GM23248 (cell line): ENCODE results near the gene HMGN3. TPM values are rescaled to one million over a fixed set of nuclear protein-coding genes. Genes with fewer than 3 reads are reported as not detected.

Experiments used
- DNase-seq: peaks from one replicate; pipeline ENCODE4 v3.0.0-alpha.2; 2015
- H2AFZ ChIP-seq: fragments of 200-600 bp; sonication (generic); 2 replicates; pipeline ENCODE4 v1.6.1; 2016; ENCODE audit warnings: antibody characterized with exemption
- H3F3A ChIP-seq: fragments of 200-600 bp; sonication (generic); 2 replicates; pipeline ENCODE4 v1.6.1; 2016; ENCODE audit warnings: mild to moderate bottlenecking, antibody characterized with exemption, mixed run types; ENCODE audit not compliant: insufficient read depth
- H3K27ac ChIP-seq: fragments of 200-600 bp; sonication (generic); 2 replicates; pipeline ENCODE4 v1.5.1; 2016; ENCODE audit warnings: mild to moderate bottlenecking
- H3K27me3 ChIP-seq: fragments of 200-600 bp; sonication (generic); replicated peaks from 2 replicates; pipeline ENCODE4 v1.6.1; 2016; ENCODE audit warnings: mild to moderate bottlenecking; ENCODE audit not compliant: insufficient read depth
- H3K36me3 ChIP-seq: fragments of 200-600 bp; sonication (generic); 2 replicates; pipeline ENCODE4 v1.6.1; 2016; ENCODE audit warnings: low read depth, mild to moderate bottlenecking
- H3K4me1 ChIP-seq: fragments of 200-600 bp; sonication (generic); 2 replicates; pipeline ENCODE4 v1.6.1; 2016; ENCODE audit warnings: mild to moderate bottlenecking; ENCODE audit not compliant: insufficient read depth
- H3K4me2 ChIP-seq: fragments of 200-600 bp; sonication (generic); one replicate; pipeline ENCODE4 v1.6.1; 2016; ENCODE audit warnings: mild to moderate bottlenecking; ENCODE audit not compliant: unreplicated experiment
- H3K4me3 ChIP-seq: fragments of 200-600 bp; sonication (generic); 2 replicates; pipeline ENCODE4 v1.5.1; 2016; ENCODE audit warnings: mild to moderate bottlenecking
- H3K79me2 ChIP-seq: fragments of 200-600 bp; sonication (generic); 2 replicates; pipeline ENCODE4 v1.6.1; 2016; ENCODE audit warnings: mild to moderate bottlenecking; ENCODE audit not compliant: insufficient read depth
- H3K9ac ChIP-seq: fragments of 200-600 bp; sonication (generic); 2 replicates; pipeline ENCODE4 v1.6.1; 2016; ENCODE audit warnings: mild to moderate bottlenecking
- H3K9me2 ChIP-seq: fragments of 200-600 bp; sonication (generic); 2 replicates; pipeline ENCODE4 v1.6.1; 2016; ENCODE audit warnings: mixed run types, mild to moderate bottlenecking, moderate library complexity; ENCODE audit not compliant: insufficient read depth
- H3K9me3 ChIP-seq: fragments of 200-600 bp; sonication (generic); one replicate; pipeline ENCODE4 v1.6.1; 2017; ENCODE audit warnings: low read depth
- H4K20me1 ChIP-seq: fragments of 200-600 bp; sonication (generic); 2 replicates; pipeline ENCODE4 v1.6.0; 2016; ENCODE audit not compliant: insufficient read depth
- EZH2 ChIP-seq: fragments of 200-600 bp; sonication (generic); IDR thresholded peaks from 2 replicates; pipeline ENCODE4 v1.6.1; 2018; ENCODE audit warnings: antibody characterized with exemption, mild to moderate bottlenecking; ENCODE audit not compliant: insufficient read depth, poor library complexity, severe bottlenecking
- EZH2phosphoT487 ChIP-seq: fragments of 200-600 bp; sonication (generic); IDR thresholded peaks from 2 replicates; pipeline ENCODE4 v1.6.1; 2018; ENCODE audit warnings: antibody characterized with exemption, moderate library complexity, mild to moderate bottlenecking, low read depth; ENCODE audit not compliant: insufficient read depth
- WGBS, 2 experiments: methylation state at CpG; one replicate each; pipeline ENCODE4 v1.1.6; 2015 to 2017; ENCODE audit warnings: low lambda C conversion rate in 2 of 2, low coverage in 1 of 2; ENCODE audit errors: missing lambda C conversion rate in 2 of 2; 5-methylcytosine and 5-hydroxymethylcytosine counted together
- in situ Hi-C: fragments of 300-500 bp; cut with MboI; formaldehyde crosslinking; loops from 2 replicates; pipeline ENCODE4 v1.15.0; 2020
- polyA plus RNA-seq: library from polyadenylated mRNA; unstranded; fragments of >200 nt; fragmentation: Nextera tagmentation; extraction: Ambion mirVana; gene quantifications from 2 replicates; pipeline ENCODE4 v1.2.1, GENCODE V29; 2016
- total RNA-seq: library from RNA; depleted of rRNA; stranded (reverse); fragments of >200 nt; shearing (Covaris generic); gene quantifications from 2 replicates; pipeline ENCODE4 v1.2.3, GENCODE V29; 2014

The HMGN3 gene
- total and polyA plus RNA-seq, 2 experiments from 2014 or later = 17.6 to 84.4 TPM

GRCh38 chr6:79186564-79186963, 47.9 kb downstream of the HMGN3 start:
- Histone ChIP-seq H2AFZ (no peak overlapping the region), H3K36me3 (no peaks in the 10 kb centered on the region), H3K27ac (no peak overlapping the region), H3K79me2 (no peaks in the 10 kb centered on the region), H3K4me1 (no peaks in the 10 kb centered on the region), H3K4me3 (no peak overlapping the region), H4K20me1 (no peaks in the 10 kb centered on the region), H3K9me2 (no peaks in the 10 kb centered on the region), H3K27me3 (no peaks in the 10 kb centered on the region), H3K9ac (no peak overlapping the region), H3K4me2 (no peak overlapping the region), H3K9me3 (no peaks in the 10 kb centered on the region), H3F3A (no peaks in the 10 kb centered on the region)
- in situ Hi-C loops = no loop called here
- TF ChIP-seq EZH2phosphoT487 (no peak), EZH2 (no peak)
- no peak for DNase-seq
- WGBS, 2 experiments = 73 to 74% methylated on average over 5 of the region's 5 CpGs

- Histone ChIP-seq H3K27me3 (no peaks in the 10 kb centered on the region), H4K20me1 (no peaks in the 10 kb centered on the region), H3K9me2 (no peaks in the 10 kb centered on the region), H3K4me1 (no peaks in the 10 kb centered on the region), H3K27ac (no peak overlapping the region), H3K9me3 (no peaks in the 10 kb centered on the region), H3K4me2 (no peak overlapping the region), H2AFZ (no peak overlapping the region), H3K9ac (no peak overlapping the region), H3K79me2 (no peaks in the 10 kb centered on the region), H3F3A (no peaks in the 10 kb centered on the region), H3K36me3 (no peaks in the 10 kb centered on the region), H3K4me3 (no peak overlapping the region)
- DNase-seq = no peak
- 72 to 85% methylated on average over 3 of the region's 3 CpGs for WGBS, 2 experiments
- in situ Hi-C loops = no loop called here
- no peak for TF ChIP-seq EZH2phosphoT487
- no peak for TF ChIP-seq EZH2
These were observed 49.8 kb downstream of the HMGN3 start for GRCh38 chr6:79184641-79185040.

GRCh38 chr6:79184086-79184485, 50.4 kb downstream of the HMGN3 start:
- in situ Hi-C loops = no loop called here
- DNase-seq = no peak
- Histone ChIP-seq H3K9me3 (no peaks in the 10 kb centered on the region), H3K9me2 (no peaks in the 10 kb centered on the region), H3K36me3 (no peaks in the 10 kb centered on the region), H4K20me1 (no peaks in the 10 kb centered on the region), H3F3A (no peaks in the 10 kb centered on the region), H3K4me1 (no peaks in the 10 kb centered on the region), H3K4me3 (no peak overlapping the region), H3K27ac (no peak overlapping the region), H3K4me2 (no peak overlapping the region), H3K9ac (no peak overlapping the region), H3K79me2 (no peaks in the 10 kb centered on the region), H3K27me3 (no peaks in the 10 kb centered on the region), H2AFZ (no peak overlapping the region)
- 5 to 6% methylated on average over 2 of the region's 2 CpGs for WGBS, 2 experiments
- TF ChIP-seq EZH2phosphoT487 = no peak
- TF ChIP-seq EZH2 = no peak

- Histone ChIP-seq H3K36me3 (no peaks in the 10 kb centered on the region), H3K4me3 (no peak overlapping the region), H3K79me2 (no peaks in the 10 kb centered on the region), H3F3A (no peaks in the 10 kb centered on the region), H2AFZ (no peak overlapping the region), H3K27me3 (no peaks in the 10 kb centered on the region), H3K9me2 (no peaks in the 10 kb centered on the region), H3K27ac (no peak overlapping the region), H3K9ac (no peak overlapping the region), H3K4me2 (no peak overlapping the region), H3K4me1 (no peaks in the 10 kb centered on the region), H3K9me3 (no peaks in the 10 kb centered on the region), H4K20me1 (no peaks in the 10 kb centered on the region)
- in situ Hi-C loops = no loop called here
- DNase-seq = no peak
- TF ChIP-seq EZH2phosphoT487 (no peak), EZH2 (no peak)
- WGBS, 2 experiments = 49 to 58% methylated on average over 2 of the region's 2 CpGs
These were observed 54.4 kb downstream of the HMGN3 start for GRCh38 chr6:79180052-79180451.

GRCh38 chr6:79173378-79173777, 61.1 kb downstream of the HMGN3 start:
- no peak for DNase-seq
- H3K9me2 ChIP-seq = no peaks in the 10 kb centered on the region
- H3K36me3 ChIP-seq = no peaks in the 10 kb centered on the region
- TF ChIP-seq EZH2 = no peak
- no peak for TF ChIP-seq EZH2phosphoT487
- H3K9ac ChIP-seq = no peak overlapping the region
- no peaks in the 10 kb centered on the region for H3K9me3 ChIP-seq
- no peaks in the 10 kb centered on the region for H4K20me1 ChIP-seq
- H3K4me2 ChIP-seq = no peak overlapping the region
- no peak overlapping the region for H2AFZ ChIP-seq
- H3K4me3 ChIP-seq = no peak overlapping the region
- peaks cover 7% of the 10 kb centered on the region; the same call in 1 of the 2 replicates for H3K4me1 ChIP-seq
- H3F3A ChIP-seq = peaks cover 8% of the 10 kb centered on the region; the same call in 1 of the 2 replicates
- in situ Hi-C loops = no loop called here
- H3K27me3 ChIP-seq = no peaks in the 10 kb centered on the region
- H3K79me2 ChIP-seq = no peaks in the 10 kb centered on the region
- H3K27ac ChIP-seq = no peak overlapping the region
